ENCODE data around the gene GNA15.

Gene GNA15

GRCh38 chr19:3108775-3109174 lies 27.1 kb upstream of the GNA15 start:
- H3F3A ChIP-seq (ENCODE audit: insufficient read depth, low read length): no peaks in the 10 kb centered on the region
- H3K27me3 ChIP-seq (ENCODE audit: insufficient read depth, low read length): peaks cover 3% of the 10 kb centered on the region; the same call in 1 of the 2 replicates
- H3K4me1 ChIP-seq (ENCODE audit: insufficient read depth, low read length, severe bottlenecking): no peaks in the 10 kb centered on the region
- H3K4me3 ChIP-seq (ENCODE audit: low read depth, low read length, poor library complexity, severe bottlenecking): no peak overlapping the region
- TF ChIP-seq EZH2 (IDR thresholded peaks at IDR 0.05; ENCODE audit: borderline replicate concordance, low read length): no peak
- TF ChIP-seq, protein P1, sequence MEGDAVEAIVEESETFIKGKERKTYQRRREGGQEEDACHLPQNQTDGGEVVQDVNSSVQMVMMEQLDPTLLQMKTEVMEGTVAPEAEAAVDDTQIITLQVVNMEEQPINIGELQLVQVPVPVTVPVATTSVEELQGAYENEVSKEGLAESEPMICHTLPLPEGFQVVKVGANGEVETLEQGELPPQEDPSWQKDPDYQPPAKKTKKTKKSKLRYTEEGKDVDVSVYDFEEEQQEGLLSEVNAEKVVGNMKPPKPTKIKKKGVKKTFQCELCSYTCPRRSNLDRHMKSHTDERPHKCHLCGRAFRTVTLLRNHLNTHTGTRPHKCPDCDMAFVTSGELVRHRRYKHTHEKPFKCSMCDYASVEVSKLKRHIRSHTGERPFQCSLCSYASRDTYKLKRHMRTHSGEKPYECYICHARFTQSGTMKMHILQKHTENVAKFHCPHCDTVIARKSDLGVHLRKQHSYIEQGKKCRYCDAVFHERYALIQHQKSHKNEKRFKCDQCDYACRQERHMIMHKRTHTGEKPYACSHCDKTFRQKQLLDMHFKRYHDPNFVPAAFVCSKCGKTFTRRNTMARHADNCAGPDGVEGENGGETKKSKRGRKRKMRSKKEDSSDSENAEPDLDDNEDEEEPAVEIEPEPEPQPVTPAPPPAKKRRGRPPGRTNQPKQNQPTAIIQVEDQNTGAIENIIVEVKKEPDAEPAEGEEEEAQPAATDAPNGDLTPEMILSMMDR (IDR thresholded peaks at IDR 0.05; ENCODE audit: low read length): peak; percentile 92
- no peaks in the 10 kb centered on the region for H3K9me2 ChIP-seq (ENCODE audit: low read depth, low read length)
- H3K4me2 ChIP-seq (ENCODE audit: low read length): no peak overlapping the region
- H3K9me3 ChIP-seq (ENCODE audit: low read length): no peaks in the 10 kb centered on the region
- H4K20me1 ChIP-seq (ENCODE audit: insufficient read depth, low read length): no peaks in the 10 kb centered on the region
- no peaks in the 10 kb centered on the region for H3K79me2 ChIP-seq (ENCODE audit: insufficient read depth, low read length)
- no peak overlapping the region for H3K27ac ChIP-seq (ENCODE audit: low read depth, low read length, poor library complexity, severe bottlenecking)
- H2AFZ ChIP-seq (ENCODE audit: low read length): no peak overlapping the region
- no peaks in the 10 kb centered on the region for H3K36me3 ChIP-seq (ENCODE audit: insufficient read depth, low read length)
- H3K9ac ChIP-seq (ENCODE audit: low read length): no peak overlapping the region

DNA sequence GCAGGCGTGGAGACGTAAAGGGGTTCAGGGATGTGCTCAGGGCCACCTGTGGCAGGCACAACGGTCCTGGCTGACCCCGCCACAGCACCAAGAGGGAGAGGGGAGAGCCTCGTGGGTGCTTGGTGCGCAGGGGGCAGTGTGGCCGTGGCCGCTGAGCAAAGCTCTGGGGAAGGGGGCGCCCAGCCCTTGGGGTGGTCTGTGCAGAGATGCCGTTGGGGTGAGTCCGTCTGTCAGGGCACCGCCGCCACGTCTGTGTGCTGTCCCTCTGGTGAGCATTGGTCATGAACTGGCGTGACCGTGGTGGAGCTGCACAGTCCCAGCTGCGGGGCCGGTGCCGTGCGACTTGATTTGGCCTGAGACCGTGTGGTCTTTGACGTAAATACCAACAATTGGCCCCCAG lies 26.3 kb upstream of the GNA15 start:
- no peaks in the 10 kb centered on the region for H3K9me3 ChIP-seq (ENCODE audit: low read length)
- no peaks in the 10 kb centered on the region for H3K4me1 ChIP-seq (ENCODE audit: insufficient read depth, low read length, severe bottlenecking)
- no peaks in the 10 kb centered on the region for H3F3A ChIP-seq (ENCODE audit: insufficient read depth, low read length)
- no peak overlapping the region for H3K9ac ChIP-seq (ENCODE audit: low read length)
- H3K27me3 ChIP-seq (ENCODE audit: insufficient read depth, low read length): peaks cover 3% of the 10 kb centered on the region; the same call in 1 of the 2 replicates
- H3K9me2 ChIP-seq (ENCODE audit: low read depth, low read length): no peaks in the 10 kb centered on the region
- no peaks in the 10 kb centered on the region for H4K20me1 ChIP-seq (ENCODE audit: insufficient read depth, low read length)
- TF ChIP-seq, protein P1 (IDR thresholded peaks at IDR 0.05; ENCODE audit: low read length): no peak
- no peak for TF ChIP-seq EZH2 (IDR thresholded peaks at IDR 0.05; ENCODE audit: borderline replicate concordance, low read length)
- no peaks in the 10 kb centered on the region for H3K36me3 ChIP-seq (ENCODE audit: insufficient read depth, low read length)
- H3K79me2 ChIP-seq (ENCODE audit: insufficient read depth, low read length): no peaks in the 10 kb centered on the region
- no peak overlapping the region for H3K4me3 ChIP-seq (ENCODE audit: low read depth, low read length, poor library complexity, severe bottlenecking)
- no peak overlapping the region for H3K4me2 ChIP-seq (ENCODE audit: low read length)
- no peak overlapping the region for H3K27ac ChIP-seq (ENCODE audit: low read depth, low read length, poor library complexity, severe bottlenecking)
- no peak overlapping the region for H2AFZ ChIP-seq (ENCODE audit: low read length)

DNA sequence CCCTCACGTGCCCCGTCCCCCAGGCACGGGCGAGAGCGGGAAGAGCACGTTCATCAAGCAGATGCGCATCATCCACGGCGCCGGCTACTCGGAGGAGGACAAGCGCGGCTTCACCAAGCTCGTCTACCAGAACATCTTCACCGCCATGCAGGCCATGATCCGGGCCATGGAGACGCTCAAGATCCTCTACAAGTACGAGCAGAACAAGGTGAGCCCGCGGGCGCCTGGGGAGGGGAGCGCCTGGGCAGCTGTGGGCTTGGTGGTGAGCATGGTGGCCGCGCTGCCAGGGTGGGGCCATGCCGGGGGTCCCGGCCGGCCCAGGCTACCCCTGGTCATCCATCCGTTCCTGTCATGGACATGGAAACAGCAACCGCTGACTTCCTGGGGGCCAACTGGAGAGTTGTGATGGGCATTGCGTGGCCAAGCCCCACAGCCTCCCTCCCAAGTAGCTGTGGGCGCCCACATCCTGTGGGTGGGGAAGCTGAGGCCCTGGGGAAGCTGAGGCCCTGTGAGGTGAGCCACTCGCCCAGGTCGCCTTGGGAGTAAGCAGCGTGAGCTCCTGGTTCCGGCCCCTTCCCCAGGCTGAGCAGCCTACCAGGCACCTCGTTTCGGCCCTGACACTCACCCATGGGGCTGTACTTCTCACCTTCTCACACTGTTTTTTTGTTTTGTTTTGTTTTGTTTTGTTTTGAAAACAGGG lies 25.6 kb upstream of the GNA15 start:
- H4K20me1 ChIP-seq (ENCODE audit: insufficient read depth, low read length): no peaks in the 10 kb centered on the region
- no peaks in the 10 kb centered on the region for H3K9me2 ChIP-seq (ENCODE audit: low read depth, low read length)
- peaks cover 3% of the 10 kb centered on the region; the same call in 1 of the 2 replicates for H3K27me3 ChIP-seq (ENCODE audit: insufficient read depth, low read length)
- no peak overlapping the region for H3K27ac ChIP-seq (ENCODE audit: low read depth, low read length, poor library complexity, severe bottlenecking)
- H3F3A ChIP-seq (ENCODE audit: insufficient read depth, low read length): no peaks in the 10 kb centered on the region
- H2AFZ ChIP-seq (ENCODE audit: low read length): no peak overlapping the region
- no peaks in the 10 kb centered on the region for H3K79me2 ChIP-seq (ENCODE audit: insufficient read depth, low read length)
- no peaks in the 10 kb centered on the region for H3K36me3 ChIP-seq (ENCODE audit: insufficient read depth, low read length)
- H3K9me3 ChIP-seq (ENCODE audit: low read length): no peaks in the 10 kb centered on the region
- H3K4me2 ChIP-seq (ENCODE audit: low read length): no peak overlapping the region
- no peaks in the 10 kb centered on the region for H3K4me1 ChIP-seq (ENCODE audit: insufficient read depth, low read length, severe bottlenecking)
- no peak overlapping the region for H3K9ac ChIP-seq (ENCODE audit: low read length)
- no peak for TF ChIP-seq EZH2 (IDR thresholded peaks at IDR 0.05; ENCODE audit: borderline replicate concordance, low read length)
- TF ChIP-seq, protein P1 (IDR thresholded peaks at IDR 0.05; ENCODE audit: low read length): no peak
- H3K4me3 ChIP-seq (ENCODE audit: low read depth, low read length, poor library complexity, severe bottlenecking): no peak overlapping the region
